WTC11 (cell line): Measurements from ENCODE around the gene USP10. TPM values are rescaled to one million over a fixed set of nuclear protein-coding genes. Genes with fewer than 3 reads are reported as not detected.

ENCODE experiments used
- ATAC-seq: fragments of 200-7000 bp; cut with Tn5 transposase; 2 replicates; pipeline ENCODE4 v1.10.0; 2021; ENCODE audit warnings: mild to moderate bottlenecking, moderate library complexity
- CTCF ChIA-PET: fragments of 300-600 bp; sonication (Branson Sonifier 250); formaldehyde crosslinking; loops from one replicate; lab custom pipeline; 2021; ENCODE audit warnings: antibody characterized with exemption; lab: Charles Lee
- POLR2A ChIA-PET: fragments of 350-600 bp; sonication (Branson Sonifier 250); formaldehyde crosslinking; loops from one replicate; lab custom pipeline; 2021; ENCODE audit warnings: antibody characterized with exemption; lab: Charles Lee
- DNase-seq: peaks from one replicate; pipeline ENCODE4 v3.0.0; 2021; ENCODE audit warnings: low spot score
- H3K27ac Mint-ChIP-seq: 2 replicates; pipeline ENCODE4 v1.8.0; 2021; ENCODE audit warnings: mixed read lengths
- H3K27me3 Mint-ChIP-seq: 2 replicates; pipeline ENCODE4 v1.8.0; 2021; ENCODE audit warnings: low read depth, mild to moderate bottlenecking, moderate library complexity, mixed read lengths
- H3K36me3 Mint-ChIP-seq: 2 replicates; pipeline ENCODE4 v1.8.0; 2021; ENCODE audit warnings: mixed read lengths
- H3K4me1 Mint-ChIP-seq: 2 replicates; pipeline ENCODE4 v1.8.0; 2022; ENCODE audit warnings: mixed read lengths
- H3K4me3 Mint-ChIP-seq: 2 replicates; pipeline ENCODE4 v1.8.0; 2021; ENCODE audit warnings: mild to moderate bottlenecking, moderate library complexity, mixed read lengths
- H3K9me3 Mint-ChIP-seq: 2 replicates; pipeline ENCODE4 v1.8.0; 2021; ENCODE audit warnings: mixed read lengths
- AR ChIP-seq: fragments of 250-450 bp; sonication (Bioruptor Pico); IDR thresholded peaks from 2 replicates; pipeline ENCODE4 v1.9.0; 2021; ENCODE audit warnings: mild to moderate bottlenecking
- ATF1 ChIP-seq: sonication (generic); formaldehyde crosslinking; IDR thresholded peaks from 2 replicates; pipeline ENCODE4 v1.8.1; 2023; ENCODE audit warnings: mild to moderate bottlenecking, moderate library complexity, missing genetic modification reagents
- CDX4 ChIP-seq: fragments of 250-450 bp; sonication (Bioruptor Pico); IDR thresholded peaks from 2 replicates; pipeline ENCODE4 v1.9.0; 2021; ENCODE audit warnings: moderate library complexity, mild to moderate bottlenecking, inconsistent platforms, borderline replicate concordance
- CTCF ChIP-seq: fragments of 200-600 bp; IDR thresholded peaks from 2 replicates; pipeline ENCODE4 v1.8.0; 2022; ENCODE audit warnings: antibody characterized with exemption
- ESRRA ChIP-seq: sonication (generic); formaldehyde crosslinking; IDR thresholded peaks from 2 replicates; pipeline ENCODE4 v1.8.1; 2022; ENCODE audit warnings: mild to moderate bottlenecking, missing genetic modification reagents, borderline replicate concordance
- FOXJ3 ChIP-seq: sonication (generic); formaldehyde crosslinking; IDR thresholded peaks from 2 replicates; pipeline ENCODE4 v1.9.0; 2021; ENCODE audit warnings: missing genetic modification reagents, mild to moderate bottlenecking, borderline replicate concordance
- FOXK1 ChIP-seq: sonication (generic); formaldehyde crosslinking; IDR thresholded peaks from 2 replicates; pipeline ENCODE4 v1.8.0; 2022; ENCODE audit warnings: mild to moderate bottlenecking, moderate library complexity, missing genetic modification reagents
- GRHL2 ChIP-seq: fragments of 250-450 bp; sonication (Bioruptor Pico); IDR thresholded peaks from 2 replicates; pipeline ENCODE4 v1.8.0; 2022; ENCODE audit warnings: mild to moderate bottlenecking, moderate library complexity; ENCODE audit not compliant: insufficient replicate concordance, severe bottlenecking
- IRF2 ChIP-seq: sonication (generic); formaldehyde crosslinking; IDR thresholded peaks from 2 replicates; pipeline ENCODE4 v1.8.0; 2022; ENCODE audit warnings: low read depth, missing genetic modification reagents, borderline replicate concordance
- JAZF1 ChIP-seq: fragments of 250-450 bp; sonication (Bioruptor Pico); IDR thresholded peaks from 2 replicates; pipeline ENCODE4 v1.9.0; 2021; ENCODE audit warnings: moderate library complexity, mild to moderate bottlenecking, inconsistent platforms
- JUN ChIP-seq: sonication (generic); formaldehyde crosslinking; IDR thresholded peaks from 2 replicates; pipeline ENCODE4 v1.8.0; 2023; ENCODE audit warnings: mild to moderate bottlenecking, missing genetic modification reagents
- MAX ChIP-seq: sonication (generic); formaldehyde crosslinking; IDR thresholded peaks from 2 replicates; pipeline ENCODE4 v1.8.0; 2022; ENCODE audit warnings: mild to moderate bottlenecking, missing genetic modification reagents
- MXD4 ChIP-seq: fragments of 250-450 bp; sonication (Bioruptor Pico); IDR thresholded peaks from 2 replicates; pipeline ENCODE4 v1.8.0; 2021; ENCODE audit warnings: mild to moderate bottlenecking, moderate library complexity, borderline replicate concordance
- NR1H2 ChIP-seq: sonication (generic); formaldehyde crosslinking; IDR thresholded peaks from 2 replicates; pipeline ENCODE4 v1.9.0; 2021; ENCODE audit warnings: mild to moderate bottlenecking, moderate library complexity, missing genetic modification reagents
- TEAD1 ChIP-seq: sonication (generic); formaldehyde crosslinking; IDR thresholded peaks from 2 replicates; pipeline ENCODE4 v1.8.0; 2022; ENCODE audit warnings: mild to moderate bottlenecking, missing genetic modification reagents
- TEAD4 ChIP-seq: sonication (generic); formaldehyde crosslinking; IDR thresholded peaks from 2 replicates; pipeline ENCODE4 v1.8.0; 2022; ENCODE audit warnings: mild to moderate bottlenecking, missing genetic modification reagents
- USF2 ChIP-seq: sonication (generic); formaldehyde crosslinking; IDR thresholded peaks from 2 replicates; pipeline ENCODE4 v1.8.1; 2023; ENCODE audit warnings: mild to moderate bottlenecking, missing genetic modification reagents, moderate library complexity
- ZBTB21 ChIP-seq: sonication (generic); formaldehyde crosslinking; IDR thresholded peaks from 2 replicates; pipeline ENCODE4 v1.8.1; 2023; ENCODE audit warnings: mild to moderate bottlenecking, missing genetic modification reagents, borderline replicate concordance
- ZNF138 ChIP-seq: sonication (generic); formaldehyde crosslinking; conservative IDR thresholded peaks from 2 replicates; pipeline ENCODE4 v1.8.1; 2022; ENCODE audit warnings: mild to moderate bottlenecking, moderate library complexity, missing genetic modification reagents
- ZNF232 ChIP-seq: sonication (generic); formaldehyde crosslinking; IDR thresholded peaks from 2 replicates; pipeline ENCODE4 v1.8.0; 2022; ENCODE audit warnings: mild to moderate bottlenecking, missing genetic modification reagents
- ZNF671 ChIP-seq: fragments of 250-450 bp; sonication (Bioruptor Pico); IDR thresholded peaks from 2 replicates; pipeline ENCODE4 v1.8.0; 2021; ENCODE audit warnings: mild to moderate bottlenecking
- total RNA-seq: library from RNA; stranded (reverse); gene quantifications from 3 replicates; pipeline ENCODE4 v1.2.3, GENCODE V29; 2021

The USP10 gene
- total RNA-seq, 1 experiment from 2014 or later: 138 TPM

- H3K4me1 Mint-ChIP-seq: peaks cover 83% of the 10 kb centered on the region
- DNase-seq (no peak), ATAC-seq (no peak)
- ChIA-PET POLR2A (no interaction called here), CTCF (interaction anchor here (1.1 to 8.0 kb wide), 6 partner anchors 11 to 109 kb away, joined by 3 to 86 read pairs (median 40); no protein-coding TSS in a partner anchor)
- no peaks in the 10 kb centered on the region for H3K9me3 Mint-ChIP-seq
- peaks cover 5% of the 10 kb centered on the region for H3K36me3 Mint-ChIP-seq
- H3K27ac Mint-ChIP-seq: peak overlapping the region; percentile 71; the same call in 1 of the 2 replicates
- no peak overlapping the region for H3K4me3 Mint-ChIP-seq
- no peak for TF ChIP-seq ATF1
- no peak for TF ChIP-seq IRF2 (CRISPR knock-in tag)
- TF ChIP-seq FOXK1 (CRISPR knock-in tag): no peak
- no peak for TF ChIP-seq MAX (CRISPR knock-in tag)
- no peak for TF ChIP-seq GRHL2 (CRISPR knock-in tag)
- TF ChIP-seq JAZF1 (CRISPR knock-in tag): no peak
- TF ChIP-seq USF2: no peak
- no peak for TF ChIP-seq TEAD4 (CRISPR knock-in tag)
- no peak for TF ChIP-seq JUN
- no peak for TF ChIP-seq ZNF232
- no peak for TF ChIP-seq TEAD1 (CRISPR knock-in tag)
- no peak for TF ChIP-seq FOXJ3 (CRISPR knock-in tag)
- H3K27me3 Mint-ChIP-seq: no peaks in the 10 kb centered on the region
Observed at GRCh38 chr16:84723906-84724305, 24.1 kb downstream of the USP10 start.

GRCh38 chr16:84724606-84725309, 25.0 kb downstream of the USP10 start:
- TF ChIP-seq AR (CRISPR knock-in tag) (no peak), ZNF671 (no peak), ZNF138 (CRISPR knock-in tag) (no peak), MXD4 (CRISPR knock-in tag) (no peak), TEAD4 (CRISPR knock-in tag) (no peak), CDX4 (CRISPR knock-in tag) (no peak)
- ChIA-PET CTCF (interaction anchor here (0.6 to 8.0 kb wide), 16 partner anchors 12 to 273 kb away, joined by 3 to 86 read pairs (median 14); partner anchors contain the start of gene COTL1), POLR2A (no interaction called here)
- no peaks in the 10 kb centered on the region for H3K9me3 Mint-ChIP-seq
- DNase-seq (no peak), ATAC-seq (no peak)
- peak overlapping the region; percentile 44 for H3K4me3 Mint-ChIP-seq
- peak overlapping the region; percentile 96 for H3K27ac Mint-ChIP-seq
- peaks cover 5% of the 10 kb centered on the region for H3K36me3 Mint-ChIP-seq
- no peaks in the 10 kb centered on the region for H3K27me3 Mint-ChIP-seq
- peaks cover 83% of the 10 kb centered on the region for H3K4me1 Mint-ChIP-seq

GRCh38 chr16:84725481-84726078, 25.8 kb downstream of the USP10 start:
- H3K4me3 Mint-ChIP-seq: peak overlapping the region; percentile 44
- peaks cover 85% of the 10 kb centered on the region for H3K4me1 Mint-ChIP-seq
- ChIA-PET CTCF (interaction anchor here (0.6 to 8.0 kb wide), 34 partner anchors 12 to 449 kb away, joined by 3 to 86 read pairs (median 6); partner anchors contain the start of genes COTL1, CRISPLD2 and KLHL36), POLR2A (no interaction called here)
- peak; percentile 45 for DNase-seq
- H3K9me3 Mint-ChIP-seq: no peaks in the 10 kb centered on the region
- no peaks in the 10 kb centered on the region for H3K27me3 Mint-ChIP-seq
- peak; percentile 21 for ATAC-seq
- no peaks in the 10 kb centered on the region; the same call in 1 of the 2 replicates for H3K36me3 Mint-ChIP-seq
- H3K27ac Mint-ChIP-seq: peak overlapping the region; percentile 90
- TF ChIP-seq ESRRA (no peak), CTCF (no peak), ZNF232 (no peak), NR1H2 (CRISPR knock-in tag) (no peak), ZBTB21 (CRISPR knock-in tag) (no peak), AR (CRISPR knock-in tag) (no peak)
